Suppressor macrophage treated with lipopolysaccharide for 1 hour (primary cell): Measurements from ENCODE around the gene OXGR1.

Source experiments
- DNase-seq, 3 donors: peaks; one replicate each; pipeline ENCODE4 v3.0.0-alpha.2; 2020 to 2022

The OXGR1 gene

GRCh38 chr13:96958286-96958891 is 35.9 kb downstream of the OXGR1 start:
- DNase-seq: peak; percentile 51 to 62 (median 55)

GRCh38 chr13:96952595-96952994 is 41.7 kb downstream of the OXGR1 start:
- DNase-seq: no peak

- no peak for DNase-seq
These were observed 46.1 kb downstream of the OXGR1 start for GRCh38 chr13:96948127-96948526.

GRCh38 chr13:96947343-96947910 is 46.8 kb downstream of the OXGR1 start:
- no peak for DNase-seq

GRCh38 chr13:96946709-96947311 is 47.5 kb downstream of the OXGR1 start:
- DNase-seq: no peak

GRCh38 chr13:96940961-96941360 is 53.3 kb downstream of the OXGR1 start:
- DNase-seq: peak in 1 of 3 donors; percentile 1

GRCh38 chr13:96935901-96936300 is 58.4 kb downstream of the OXGR1 start:
- no peak for DNase-seq
